Lower leg skin (tissue), 4 donors: ENCODE measurements around the gene DGAT2. TPM values are rescaled to one million over a fixed set of nuclear protein-coding genes. Genes with fewer than 3 reads are reported as not detected.

Experiments
- DNase-seq, 2 donors: peaks; one replicate each; pipeline ENCODE4 v3.0.0-alpha.2; 2019; ENCODE audit warnings: low spot score in 2 of 2
- H3K4me3 ChIP-seq: fragments of 200-600 bp; sonication (generic); 2 replicates; pipeline ENCODE4 v1.5.1; 2017; ENCODE audit warnings: mild to moderate bottlenecking, low read depth; ENCODE audit not compliant: poor library complexity, severe bottlenecking
- POLR2A ChIP-seq, 2 donors: fragments of 450-650 bp; IDR thresholded peaks; one replicate each; pipeline ENCODE4 v1.6.1; 2016 to 2017; ENCODE audit warnings: antibody characterized with exemption in 2 of 2, mild to moderate bottlenecking in 1 of 2, moderate library complexity in 1 of 2
- WGBS, 2 donors: methylation state at CpG; one replicate each; pipeline ENCODE4 v1.1.5; 2018; 5-methylcytosine and 5-hydroxymethylcytosine counted together
- intact Hi-C: fragments of 100-400 bp; cut with DNase I; formaldehyde crosslinking; loops from one replicate; pipeline ENCODE4 v1.15.0; 2023; ENCODE audit warnings: low total_unique reads
- total RNA-seq, 4 donors: library from RNA; depleted of rRNA; stranded (reverse); fragments of >200 nt; gene quantifications; one replicate each; pipeline ENCODE4 v1.1.0, GENCODE V29; 2016
- TF ChIP-seq, protein P1 (sequence below), 3 donors: fragments of 450-650 bp; IDR thresholded peaks; one replicate each; pipeline ENCODE4 v1.5.1; 2016; ENCODE audit warnings: antibody characterized with exemption in 3 of 3, mild to moderate bottlenecking in 3 of 3, moderate library complexity in 2 of 3

The DGAT2 gene
- total RNA-seq, 4 donors from 2014 or later = 160 to 545 (median 289) TPM

GRCh38 chr11:75801362-75802020 lies 32.9 kb downstream of the DGAT2 start:
- no peak for DNase-seq
- no peak overlapping the region for H3K4me3 ChIP-seq
- intact Hi-C loops = loop anchor here (2.0 kb wide), 1 partner anchor 65 kb away; no protein-coding TSS in a partner anchor
- 79 to 86% methylated on average over 9 of the region's 9 CpGs for WGBS, 2 donors
- TF ChIP-seq, protein P1, sequence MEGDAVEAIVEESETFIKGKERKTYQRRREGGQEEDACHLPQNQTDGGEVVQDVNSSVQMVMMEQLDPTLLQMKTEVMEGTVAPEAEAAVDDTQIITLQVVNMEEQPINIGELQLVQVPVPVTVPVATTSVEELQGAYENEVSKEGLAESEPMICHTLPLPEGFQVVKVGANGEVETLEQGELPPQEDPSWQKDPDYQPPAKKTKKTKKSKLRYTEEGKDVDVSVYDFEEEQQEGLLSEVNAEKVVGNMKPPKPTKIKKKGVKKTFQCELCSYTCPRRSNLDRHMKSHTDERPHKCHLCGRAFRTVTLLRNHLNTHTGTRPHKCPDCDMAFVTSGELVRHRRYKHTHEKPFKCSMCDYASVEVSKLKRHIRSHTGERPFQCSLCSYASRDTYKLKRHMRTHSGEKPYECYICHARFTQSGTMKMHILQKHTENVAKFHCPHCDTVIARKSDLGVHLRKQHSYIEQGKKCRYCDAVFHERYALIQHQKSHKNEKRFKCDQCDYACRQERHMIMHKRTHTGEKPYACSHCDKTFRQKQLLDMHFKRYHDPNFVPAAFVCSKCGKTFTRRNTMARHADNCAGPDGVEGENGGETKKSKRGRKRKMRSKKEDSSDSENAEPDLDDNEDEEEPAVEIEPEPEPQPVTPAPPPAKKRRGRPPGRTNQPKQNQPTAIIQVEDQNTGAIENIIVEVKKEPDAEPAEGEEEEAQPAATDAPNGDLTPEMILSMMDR (IDR thresholded peaks at IDR 0.05) = no peak
- TF ChIP-seq POLR2A (IDR thresholded peaks at IDR 0.05) = no peak

GRCh38 chr11:75802021-75802912 lies 33.7 kb downstream of the DGAT2 start:
- 78 to 85% methylated on average over 12 of the region's 12 CpGs for WGBS, 2 donors
- H3K4me3 ChIP-seq = no peak overlapping the region
- DNase-seq = no peak
- TF ChIP-seq, protein P1 (IDR thresholded peaks at IDR 0.05) = no peak
- TF ChIP-seq POLR2A (IDR thresholded peaks at IDR 0.05) = no peak
- intact Hi-C loops = loop anchor here (2.0 kb wide), 1 partner anchor 65 kb away; no protein-coding TSS in a partner anchor

- intact Hi-C loops = loop anchor here (2.0 kb wide), 1 partner anchor 64 kb away; no protein-coding TSS in a partner anchor
- TF ChIP-seq, protein P1 (IDR thresholded peaks at IDR 0.05) = peak in 1 of 3 donors; percentile 81
- TF ChIP-seq POLR2A (IDR thresholded peaks at IDR 0.05) = no peak
- H3K4me3 ChIP-seq = no peak overlapping the region
- WGBS, 2 donors = 47 to 48% methylated on average over 10 of the region's 10 CpGs
- peak; percentile 78 to 95 for DNase-seq
Observed at GRCh38 chr11:75802913-75803820, 34.6 kb downstream of the DGAT2 start.

DNA sequence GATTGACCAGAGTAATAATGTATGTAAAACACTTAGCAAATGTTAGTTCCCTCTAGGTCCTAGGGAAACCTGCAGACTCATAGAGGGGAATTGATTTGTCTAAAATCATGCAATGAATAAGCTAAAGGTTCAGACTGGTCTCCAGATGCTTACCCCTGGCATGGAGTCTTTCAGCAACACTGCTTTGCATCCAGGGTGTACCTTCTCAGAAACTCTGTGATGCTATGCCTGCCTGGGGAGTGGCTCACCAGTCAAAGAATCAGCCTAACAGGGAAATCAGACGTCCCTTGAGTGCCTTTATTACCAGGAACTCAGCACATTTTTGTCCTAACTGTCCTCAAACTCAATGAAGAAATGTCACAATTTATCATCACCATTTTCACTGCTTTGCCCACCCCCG lies 40.5 kb downstream of the DGAT2 start:
- no peak overlapping the region for H3K4me3 ChIP-seq
- intact Hi-C loops = no loop called here
- no peak for DNase-seq
- WGBS, 2 donors = 70 to 72% methylated on average over 2 of the region's 2 CpGs
- TF ChIP-seq, protein P1 (IDR thresholded peaks at IDR 0.05) = no peak
- TF ChIP-seq POLR2A (IDR thresholded peaks at IDR 0.05) = no peak

GRCh38 chr11:75809991-75810390 lies 41.4 kb downstream of the DGAT2 start:
- no peak for DNase-seq
- H3K4me3 ChIP-seq = no peak overlapping the region
- intact Hi-C loops = no loop called here
- TF ChIP-seq, protein P1 (IDR thresholded peaks at IDR 0.05) = no peak
- no peak for TF ChIP-seq POLR2A (IDR thresholded peaks at IDR 0.05)
- 91 to 92% methylated on average over 2 of the region's 2 CpGs for WGBS, 2 donors
